ENCODE results near the gene ITPRIPL1.

Gene ITPRIPL1

GRCh38 chr2:96333708-96334107 is 8.6 kb downstream of the ITPRIPL1 start:
- Histone ChIP-seq H2BK12ac (ENCODE audit: low read length in 2 of 2) (no peak overlapping the region), H4K91ac (ENCODE audit: low read length) (no peak overlapping the region), H3K9me3 (ENCODE audit: control insufficient read depth, low read length) (no peaks in the 10 kb centered on the region), H3K27ac (ENCODE audit: low read length, poor library complexity, severe bottlenecking) (no peak overlapping the region), H2AFZ (ENCODE audit: low read depth, low read length) (no peak overlapping the region), H2AK5ac (ENCODE audit: low read length, severe bottlenecking) (no peak overlapping the region), H3K23ac (ENCODE audit: low read length in 2 of 2) (no peak overlapping the region), H2BK5ac (ENCODE audit: low read depth, low read length, poor library complexity, severe bottlenecking) (no peak overlapping the region), H4K8ac (ENCODE audit: low read length) (no peak overlapping the region), H3K9ac (ENCODE audit: low read length) (no peak overlapping the region), H3K14ac (ENCODE audit: low read length in 2 of 2) (no peak overlapping the region), H3K4ac (ENCODE audit: low read depth in 1 of 2, low read length in 2 of 2) (no peak overlapping the region), H3K4me1 (ENCODE audit: control insufficient read depth, insufficient read depth, low read depth, low read length) (peaks cover 4% of the 10 kb centered on the region), H2BK120ac (ENCODE audit: low read depth, low read length) (no peak overlapping the region), H3K18ac (ENCODE audit: low read depth in 1 of 2, low read length in 2 of 2) (no peak overlapping the region), H3K27me3 (ENCODE audit: control insufficient read depth in 1 of 2, insufficient read depth in 1 of 2, low read length in 2 of 2) (no peaks in the 10 kb centered on the region), H3K79me1 (replicated peaks; ENCODE audit: low read length, poor library complexity, severe bottlenecking) (peaks cover 16% of the 10 kb centered on the region), H2BK15ac (ENCODE audit: low read depth, poor library complexity, severe bottlenecking) (no peak overlapping the region), H3K36me3 (ENCODE audit: control insufficient read depth in 1 of 2, insufficient read depth in 2 of 2, low read depth in 1 of 2, low read length in 2 of 2) (no peaks in the 10 kb centered on the region), H3K4me2 (ENCODE audit: low read length, poor library complexity, severe bottlenecking) (no peak overlapping the region), H3K4me3 (ENCODE audit: insufficient read depth in 1 of 2, low read depth in 1 of 2, low read length in 2 of 2) (no peak overlapping the region)
- no peak for DNase-seq
- WGBS, result 98% methylated on average over 3 of the region's 3 CpGs

GRCh38 chr2:96336104-96336775 is 11.1 kb downstream of the ITPRIPL1 start:
- no peak for DNase-seq
- H3K14ac ChIP-seq (ENCODE audit: low read length in 2 of 2), result no peak overlapping the region
- WGBS, result 14% methylated on average over 14 of the region's 15 CpGs
- H3K4me1 ChIP-seq (ENCODE audit: control insufficient read depth, insufficient read depth, low read depth, low read length), result peaks cover 7% of the 10 kb centered on the region
- peak overlapping the region; percentile 37 for H4K8ac ChIP-seq (ENCODE audit: low read length)
- H3K23ac ChIP-seq (ENCODE audit: low read length in 2 of 2), result no peak overlapping the region
- peaks cover 18% of the 10 kb centered on the region for H3K79me1 ChIP-seq (replicated peaks; ENCODE audit: low read length, poor library complexity, severe bottlenecking)
- H3K18ac ChIP-seq (ENCODE audit: low read depth in 1 of 2, low read length in 2 of 2), result no peak overlapping the region
- peak overlapping the region; percentile 87 for H3K9ac ChIP-seq (ENCODE audit: low read length)
- no peak overlapping the region for H3K4ac ChIP-seq (ENCODE audit: low read depth in 1 of 2, low read length in 2 of 2)
- no peak overlapping the region for H3K27ac ChIP-seq (ENCODE audit: low read length, poor library complexity, severe bottlenecking)
- H2AK5ac ChIP-seq (ENCODE audit: low read length, severe bottlenecking), result no peak overlapping the region
- H3K4me2 ChIP-seq (ENCODE audit: low read length, poor library complexity, severe bottlenecking), result peak overlapping the region; percentile 93
- no peaks in the 10 kb centered on the region for H3K27me3 ChIP-seq (ENCODE audit: control insufficient read depth in 1 of 2, insufficient read depth in 1 of 2, low read length in 2 of 2)
- peak overlapping the region; percentile 55 for H2AFZ ChIP-seq (ENCODE audit: low read depth, low read length)
- H4K91ac ChIP-seq (ENCODE audit: low read length), result no peak overlapping the region
- H2BK15ac ChIP-seq (ENCODE audit: low read depth, poor library complexity, severe bottlenecking), result no peak overlapping the region
- no peaks in the 10 kb centered on the region for H3K9me3 ChIP-seq (ENCODE audit: control insufficient read depth, low read length)
- H2BK5ac ChIP-seq (ENCODE audit: low read depth, low read length, poor library complexity, severe bottlenecking), result no peak overlapping the region
- no peaks in the 10 kb centered on the region for H3K36me3 ChIP-seq (ENCODE audit: control insufficient read depth in 1 of 2, insufficient read depth in 2 of 2, low read depth in 1 of 2, low read length in 2 of 2)
- peak overlapping the region; percentile 92 to 95 for H3K4me3 ChIP-seq (ENCODE audit: insufficient read depth in 1 of 2, low read depth in 1 of 2, low read length in 2 of 2)
- H2BK120ac ChIP-seq (ENCODE audit: low read depth, low read length), result no peak overlapping the region
- no peak overlapping the region for H2BK12ac ChIP-seq (ENCODE audit: low read length in 2 of 2)

GRCh38 chr2:96336873-96337272 is 11.8 kb downstream of the ITPRIPL1 start:
- WGBS, result 98% methylated on average over 3 of the region's 3 CpGs
- Histone ChIP-seq H3K4me3 (ENCODE audit: insufficient read depth in 1 of 2, low read depth in 1 of 2, low read length in 2 of 2) (no peak overlapping the region), H3K79me1 (replicated peaks; ENCODE audit: low read length, poor library complexity, severe bottlenecking) (peaks cover 20% of the 10 kb centered on the region), H4K8ac (ENCODE audit: low read length) (no peak overlapping the region), H3K18ac (ENCODE audit: low read depth in 1 of 2, low read length in 2 of 2) (no peak overlapping the region), H2AFZ (ENCODE audit: low read depth, low read length) (no peak overlapping the region), H2BK120ac (ENCODE audit: low read depth, low read length) (no peak overlapping the region), H3K27ac (ENCODE audit: low read length, poor library complexity, severe bottlenecking) (no peak overlapping the region), H2AK5ac (ENCODE audit: low read length, severe bottlenecking) (no peak overlapping the region), H2BK5ac (ENCODE audit: low read depth, low read length, poor library complexity, severe bottlenecking) (no peak overlapping the region), H3K36me3 (ENCODE audit: control insufficient read depth in 1 of 2, insufficient read depth in 2 of 2, low read depth in 1 of 2, low read length in 2 of 2) (no peaks in the 10 kb centered on the region), H3K23ac (ENCODE audit: low read length in 2 of 2) (no peak overlapping the region), H3K14ac (ENCODE audit: low read length in 2 of 2) (no peak overlapping the region), H4K91ac (ENCODE audit: low read length) (no peak overlapping the region), H2BK12ac (ENCODE audit: low read length in 2 of 2) (no peak overlapping the region), H3K27me3 (ENCODE audit: control insufficient read depth in 1 of 2, insufficient read depth in 1 of 2, low read length in 2 of 2) (no peaks in the 10 kb centered on the region), H2BK15ac (ENCODE audit: low read depth, poor library complexity, severe bottlenecking) (no peak overlapping the region), H3K4me1 (ENCODE audit: control insufficient read depth, insufficient read depth, low read depth, low read length) (peaks cover 10% of the 10 kb centered on the region), H3K9ac (ENCODE audit: low read length) (peak overlapping the region; percentile 87), H3K4me2 (ENCODE audit: low read length, poor library complexity, severe bottlenecking) (no peak overlapping the region), H3K4ac (ENCODE audit: low read depth in 1 of 2, low read length in 2 of 2) (no peak overlapping the region), H3K9me3 (ENCODE audit: control insufficient read depth, low read length) (no peaks in the 10 kb centered on the region)
- no peak for DNase-seq

GRCh38 chr2:96340493-96341414 is 15.6 kb downstream of the ITPRIPL1 start:
- Histone ChIP-seq H2AFZ (ENCODE audit: low read depth, low read length) (no peak overlapping the region), H3K4me1 (ENCODE audit: control insufficient read depth, insufficient read depth, low read depth, low read length) (peaks cover 12% of the 10 kb centered on the region), H4K8ac (ENCODE audit: low read length) (no peak overlapping the region), H3K23ac (ENCODE audit: low read length in 2 of 2) (no peak overlapping the region), H3K4ac (ENCODE audit: low read depth in 1 of 2, low read length in 2 of 2) (no peak overlapping the region), H3K79me1 (replicated peaks; ENCODE audit: low read length, poor library complexity, severe bottlenecking) (peaks cover 19% of the 10 kb centered on the region), H2BK120ac (ENCODE audit: low read depth, low read length) (no peak overlapping the region), H4K91ac (ENCODE audit: low read length) (no peak overlapping the region), H3K9me3 (ENCODE audit: control insufficient read depth, low read length) (no peaks in the 10 kb centered on the region), H3K4me2 (ENCODE audit: low read length, poor library complexity, severe bottlenecking) (no peak overlapping the region), H2BK5ac (ENCODE audit: low read depth, low read length, poor library complexity, severe bottlenecking) (no peak overlapping the region), H3K4me3 (ENCODE audit: insufficient read depth in 1 of 2, low read depth in 1 of 2, low read length in 2 of 2) (no peak overlapping the region), H3K36me3 (ENCODE audit: control insufficient read depth in 1 of 2, insufficient read depth in 2 of 2, low read depth in 1 of 2, low read length in 2 of 2) (peaks cover 0 to 4% of the 10 kb centered on the region in 2 experiments), H3K27ac (ENCODE audit: low read length, poor library complexity, severe bottlenecking) (peak overlapping the region; percentile 60), H2BK12ac (ENCODE audit: low read length in 2 of 2) (no peak overlapping the region), H3K18ac (ENCODE audit: low read depth in 1 of 2, low read length in 2 of 2) (no peak overlapping the region), H3K27me3 (ENCODE audit: control insufficient read depth in 1 of 2, insufficient read depth in 1 of 2, low read length in 2 of 2) (no peaks in the 10 kb centered on the region), H2BK15ac (ENCODE audit: low read depth, poor library complexity, severe bottlenecking) (no peak overlapping the region), H3K14ac (ENCODE audit: low read length in 2 of 2) (no peak overlapping the region), H3K9ac (ENCODE audit: low read length) (peak overlapping the region; percentile 74), H2AK5ac (ENCODE audit: low read length, severe bottlenecking) (no peak overlapping the region)
- WGBS, result 95% methylated on average over 8 of the region's 9 CpGs
- DNase-seq, result peak; percentile 42

All from mesenchymal stem cell (in vitro differentiated cells and primary cell).